Measurements from ENCODE around the gene PPP1R13B.

- TF ChIP-seq CTCF (IDR thresholded peaks at IDR 0.05) (no peak), POLR2A (IDR thresholded peaks at IDR 0.05) (no peak)
Observed at GRCh38 chr14:103726474-103726873, 120.9 kb downstream of the PPP1R13B start.

Measured in adrenal gland (tissue), 5 donors.